HG03103 (cell line): ENCODE data around the gene ELAC2.
A peak's percentile ranks its signal among the peaks of the same experiment; 100 is the strongest.

Source experiments
- ATAC-seq: cut with Tn5 transposase; IDR thresholded peaks from one replicate; pipeline ENCODE4 v1.9.1; 2021; ENCODE audit warnings: low read depth; ENCODE audit not compliant: unreplicated experiment

Gene ELAC2

GRCh38 chr17:13017655-13018459, at the start of gene ELAC2:
TSS of gene ELAC2 (minus strand) at chr17:13018027. CDS start at chr17:13017947, 80 bp downstream.
- peak; percentile 94 for ATAC-seq

DNA sequence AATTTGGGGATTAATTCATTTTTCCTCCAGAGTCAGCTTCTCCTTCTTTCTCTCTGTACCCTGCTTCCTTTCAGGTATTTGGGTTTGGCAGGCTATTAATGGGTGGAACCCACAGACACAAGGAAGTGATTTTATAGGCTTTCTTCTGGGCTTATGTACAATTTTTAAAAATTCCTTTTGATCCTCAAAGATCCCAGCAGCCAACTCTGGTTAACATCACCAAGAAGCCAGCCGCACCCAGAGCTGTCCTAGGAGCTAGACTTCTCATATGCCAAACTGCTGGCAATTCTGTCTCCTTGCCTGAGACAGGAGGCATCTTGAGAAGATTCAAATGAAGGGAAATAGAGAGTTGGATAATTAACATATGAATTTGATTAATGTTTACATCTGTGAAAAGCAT, 47.2 kb upstream of the ELAC2 start:
- no peak for ATAC-seq

- ATAC-seq, result no peak
Measured at GRCh38 chr17:13055131-13055530, 37.3 kb upstream of the ELAC2 start.

- no peak for ATAC-seq
Measured at GRCh38 chr17:13054666-13055065, 36.8 kb upstream of the ELAC2 start.

- no peak for ATAC-seq
Measured at GRCh38 chr17:13051915-13052314, 34.1 kb upstream of the ELAC2 start.

- no peak for ATAC-seq
Measured at GRCh38 chr17:13047011-13047606, 29.3 kb upstream of the ELAC2 start.

DNA sequence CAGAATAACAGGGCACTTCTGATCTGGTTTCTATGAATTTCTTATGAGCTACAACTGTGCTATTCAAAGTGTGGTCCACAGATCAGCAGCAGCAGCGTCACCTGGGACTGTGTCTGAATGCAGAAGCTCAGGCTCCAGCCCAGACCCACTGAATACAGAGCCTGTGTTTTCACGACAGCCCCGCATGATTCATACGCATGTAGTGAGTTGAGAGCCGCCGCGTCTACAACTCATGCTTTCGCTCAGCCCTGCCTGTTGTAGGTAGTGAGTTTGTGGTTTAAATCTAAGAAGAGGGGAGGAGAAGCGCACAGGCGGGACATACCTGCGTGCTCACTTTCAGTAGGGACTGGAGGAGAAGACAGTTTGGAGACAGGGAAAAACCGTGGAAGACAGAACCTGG, 28.5 kb upstream of the ELAC2 start:
- no peak for ATAC-seq

- ATAC-seq, result no peak
Measured at GRCh38 chr17:13044572-13045065, 26.8 kb upstream of the ELAC2 start.

GRCh38 chr17:13038931-13039665, 21.3 kb upstream of the ELAC2 start:
- ATAC-seq, result no peak

GRCh38 chr17:13036751-13037150, 18.9 kb upstream of the ELAC2 start:
- ATAC-seq, result no peak

DNA sequence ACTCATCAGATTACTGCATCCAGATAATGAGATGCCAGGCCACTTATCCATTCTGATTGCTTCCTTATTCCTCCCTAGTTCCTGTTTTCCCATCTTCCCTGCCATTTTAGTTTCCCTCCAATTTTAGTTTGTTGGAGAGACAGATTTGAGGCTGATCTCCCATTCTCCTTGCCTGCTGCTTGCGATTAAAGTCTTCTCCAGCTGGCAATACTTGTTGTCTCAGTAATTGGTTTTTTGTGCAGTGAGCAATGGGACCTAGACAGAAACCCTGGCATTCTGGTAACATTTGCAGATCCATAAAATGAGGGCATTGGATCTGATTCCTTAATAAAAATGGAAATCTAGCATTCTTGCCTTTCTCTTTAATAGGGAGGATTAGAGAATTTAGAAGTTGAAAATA, 17.6 kb upstream of the ELAC2 start:
- no peak for ATAC-seq

- peak; percentile 70 for ATAC-seq
Measured at GRCh38 chr17:13031718-13032350, 14.0 kb upstream of the ELAC2 start.

GRCh38 chr17:13030459-13031300, 12.9 kb upstream of the ELAC2 start:
- no peak for ATAC-seq

DNA sequence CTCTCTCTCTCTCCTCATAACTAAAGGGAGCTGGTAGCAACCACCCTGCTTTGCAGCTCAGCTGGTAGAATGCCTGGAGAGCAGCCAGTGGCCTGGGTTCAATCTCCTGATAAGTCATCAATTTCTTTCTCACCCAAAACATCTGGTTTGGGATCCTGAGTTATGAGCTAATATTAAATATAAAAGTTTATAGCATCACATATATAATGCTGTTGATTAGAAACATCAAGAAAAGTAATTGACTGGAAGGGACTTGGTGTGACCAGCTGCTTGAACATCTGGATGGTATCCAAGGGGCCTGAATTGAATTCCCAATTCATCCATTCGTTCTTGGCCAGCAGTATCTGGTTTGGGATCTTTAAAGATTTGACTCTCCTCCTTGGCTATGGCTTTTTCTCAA, 12.2 kb upstream of the ELAC2 start:
- no peak for ATAC-seq

- ATAC-seq, result no peak
Measured at GRCh38 chr17:13029340-13029739, 11.5 kb upstream of the ELAC2 start.

DNA sequence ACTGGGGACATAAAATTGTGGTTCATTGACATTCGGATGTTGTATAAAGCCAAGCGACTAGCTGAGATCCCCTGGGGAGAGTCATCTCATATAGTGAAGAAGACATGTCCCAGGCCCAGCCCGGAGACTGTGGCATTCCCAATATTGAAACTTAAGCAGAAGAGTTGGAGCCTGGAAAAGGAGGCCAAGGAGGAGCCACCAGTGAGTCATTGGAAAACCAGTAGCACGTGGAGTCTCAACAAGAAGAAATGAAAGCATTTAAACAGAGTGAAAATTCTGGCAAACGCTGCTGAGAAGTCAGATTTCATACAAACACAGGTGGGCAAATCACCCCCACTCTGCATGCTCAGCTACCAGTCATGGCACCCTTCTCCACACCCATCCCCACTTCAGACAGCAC, 9.4 kb upstream of the ELAC2 start:
- ATAC-seq, result no peak

- no peak for ATAC-seq
Measured at GRCh38 chr17:13025687-13026086, 7.9 kb upstream of the ELAC2 start.

GRCh38 chr17:13025258-13025627, 7.4 kb upstream of the ELAC2 start:
- ATAC-seq, result no peak

DNA sequence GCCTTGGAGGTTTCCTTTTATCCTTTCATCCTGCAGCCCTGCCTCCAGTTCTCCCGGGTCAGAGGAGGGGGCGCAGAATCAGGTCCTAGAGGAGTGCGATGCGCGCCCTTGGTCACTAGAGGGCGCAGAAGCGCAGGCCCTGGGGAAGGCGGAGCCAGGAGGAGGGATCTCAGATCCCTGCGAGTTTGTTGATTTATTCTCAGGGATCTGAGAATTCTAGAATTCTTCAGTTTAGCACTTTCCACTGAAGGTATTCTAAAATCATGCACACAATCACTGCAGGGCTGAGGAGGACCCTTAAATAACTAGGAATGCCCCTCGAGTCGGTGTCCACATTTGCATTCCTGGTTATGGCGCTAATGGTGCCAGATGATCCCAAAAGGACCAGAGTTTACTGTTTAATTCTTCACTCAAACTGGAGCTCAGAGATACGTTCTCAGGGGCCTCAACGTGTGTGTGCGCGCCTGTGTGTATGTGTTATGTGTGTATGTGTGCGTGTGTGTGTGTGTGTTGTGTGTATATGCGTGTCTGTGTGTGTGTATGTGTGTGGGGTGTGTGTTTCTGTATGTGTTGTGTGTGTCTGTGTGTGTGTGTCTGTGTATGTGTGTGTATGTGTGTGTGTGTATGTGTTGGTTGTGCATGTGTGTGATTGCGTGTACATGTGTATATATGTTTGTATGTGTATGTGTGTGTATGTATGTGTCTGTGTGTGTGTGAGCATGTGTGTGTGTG, 6.9 kb upstream of the ELAC2 start:
- ATAC-seq, result peak; percentile 94
